ENCODE data around the gene ZNF581. TPM values are rescaled to one million over a fixed set of nuclear protein-coding genes. Genes with fewer than 3 reads are reported as not detected.
A peak's percentile ranks its signal among the peaks of the same experiment; 100 is the strongest.

ZNF581 gene
- total and polyA plus RNA-seq, 5 donors from 2014 or later = 23.7 to 36.6 (median 33.8) TPM

DNA sequence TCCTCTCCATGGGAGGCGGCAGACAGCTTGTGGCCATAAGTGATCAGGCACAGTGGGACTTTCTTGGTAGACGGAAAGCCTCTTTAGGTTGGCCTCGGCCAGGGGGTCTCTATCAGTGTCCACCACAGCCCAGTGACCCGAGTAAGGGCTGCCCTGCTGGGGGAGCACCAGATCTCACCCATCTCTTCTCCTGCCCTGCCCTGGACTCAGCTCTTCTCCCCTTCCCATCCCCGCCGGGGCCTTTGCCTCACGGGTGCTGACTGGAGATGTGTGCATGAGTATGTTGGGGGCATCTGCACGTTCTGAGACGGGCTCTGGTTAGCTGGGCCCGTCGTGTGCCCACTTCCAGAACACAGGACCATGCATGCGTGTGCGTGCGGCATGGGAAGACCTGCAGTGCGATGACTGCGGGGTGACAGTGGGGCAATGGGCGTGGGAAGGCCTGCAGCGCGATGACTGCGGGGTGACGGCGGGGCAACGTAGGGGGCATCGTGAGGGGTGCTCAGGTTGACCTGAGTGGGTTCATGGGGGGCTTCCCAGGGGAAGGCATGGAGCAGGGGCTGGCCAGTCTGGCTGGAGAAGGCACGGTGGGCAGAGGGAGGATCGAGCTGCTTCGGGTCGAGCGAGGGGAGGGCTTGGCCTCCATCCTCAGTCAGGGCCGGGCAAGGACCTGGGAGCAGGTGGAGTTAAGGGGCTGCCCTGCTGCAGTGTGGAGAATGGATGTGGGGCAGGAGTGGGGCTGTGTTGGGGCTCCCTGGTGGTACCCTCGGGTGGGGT is 47.5 kb downstream of the ZNF581 start:
- H3K27ac ChIP-seq (ENCODE audit: insufficient read depth, low read length, poor library complexity, severe bottlenecking) = no peak overlapping the region
- no peaks in the 10 kb centered on the region for H3K27me3 Mint-ChIP-seq
- peaks cover 0 to 13% (median 0%) of the 10 kb centered on the region in 4 donors for H3K4me1 Mint-ChIP-seq
- H3K27me3 ChIP-seq (ENCODE audit: control insufficient read depth, insufficient read depth, low read length) = no peaks in the 10 kb centered on the region
- H3K4me3 Mint-ChIP-seq = no peak overlapping the region
- peaks cover 5% of the 10 kb centered on the region for H3K36me3 Mint-ChIP-seq
- ATAC-seq (ENCODE audit: low read depth in 2 of 2) (no peak), DNase-seq (no peak)
- no peak overlapping the region for H3K27ac Mint-ChIP-seq
- no peaks in the 10 kb centered on the region for H3K4me1 ChIP-seq (ENCODE audit: control insufficient read depth, insufficient read depth, low read length, poor library complexity, severe bottlenecking)
- no peaks in the 10 kb centered on the region for H3K9me3 ChIP-seq (ENCODE audit: control insufficient read depth in 2 of 2, low read length in 2 of 2)
- H3K36me3 ChIP-seq (ENCODE audit: control insufficient read depth, insufficient read depth, low read length) = peaks cover 56% of the 10 kb centered on the region
- H3K9me3 Mint-ChIP-seq = no peaks in the 10 kb centered on the region
- H3K4me3 ChIP-seq (ENCODE audit: low read depth, low read length) = no peak overlapping the region

DNA sequence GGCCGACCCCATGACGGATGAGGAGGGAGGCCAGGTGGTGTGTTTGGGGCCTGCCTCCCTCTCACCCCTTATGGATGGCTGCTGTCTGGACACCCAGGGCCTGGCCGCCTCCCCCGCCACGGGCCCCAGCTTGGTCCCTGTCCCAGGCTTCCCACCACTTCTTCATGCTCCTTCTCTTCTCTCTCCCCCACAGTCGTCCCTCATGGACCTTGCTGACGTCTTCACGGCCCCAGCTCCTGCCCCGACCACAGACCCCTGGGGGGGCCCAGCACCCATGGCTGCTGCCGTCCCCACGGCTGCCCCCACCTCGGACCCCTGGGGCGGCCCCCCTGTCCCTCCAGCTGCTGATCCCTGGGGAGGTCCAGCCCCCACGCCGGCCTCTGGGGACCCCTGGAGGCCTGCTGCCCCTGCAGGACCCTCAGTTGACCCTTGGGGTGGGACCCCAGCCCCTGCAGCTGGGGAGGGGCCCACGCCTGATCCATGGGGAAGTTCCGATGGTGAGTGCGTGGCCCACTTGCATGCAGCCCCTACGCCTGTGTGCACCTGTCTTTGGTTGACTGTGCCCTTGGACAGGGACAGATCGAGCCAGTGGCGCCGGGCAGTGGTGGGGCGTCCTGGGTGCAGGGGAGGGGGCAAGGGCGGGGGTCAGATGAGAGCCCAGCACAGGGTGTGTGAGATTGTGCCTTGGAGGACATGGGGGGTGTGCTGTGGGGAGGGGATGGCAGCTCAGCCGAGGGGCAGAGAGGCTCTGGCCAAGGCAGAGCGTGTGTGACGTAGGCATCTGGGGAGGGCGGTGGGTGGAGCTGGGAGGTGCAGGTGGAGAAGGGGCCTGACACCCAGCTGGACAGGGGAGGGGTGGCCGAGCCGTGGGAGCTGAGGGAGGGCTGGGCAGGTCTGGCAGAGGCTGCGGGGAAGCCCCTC is 48.4 kb downstream of the ZNF581 start:
- DNase-seq (no peak), ATAC-seq (ENCODE audit: low read depth in 2 of 2) (no peak)
- peaks cover 0 to 7% (median 0%) of the 10 kb centered on the region in 4 donors for H3K4me1 Mint-ChIP-seq
- no peak overlapping the region for H3K4me3 Mint-ChIP-seq
- no peaks in the 10 kb centered on the region for H3K9me3 ChIP-seq (ENCODE audit: control insufficient read depth in 2 of 2, low read length in 2 of 2)
- no peaks in the 10 kb centered on the region for H3K4me1 ChIP-seq (ENCODE audit: control insufficient read depth, insufficient read depth, low read length, poor library complexity, severe bottlenecking)
- H3K9me3 Mint-ChIP-seq = no peaks in the 10 kb centered on the region
- H3K4me3 ChIP-seq (ENCODE audit: low read depth, low read length) = no peak overlapping the region
- no peak overlapping the region for H3K27ac ChIP-seq (ENCODE audit: insufficient read depth, low read length, poor library complexity, severe bottlenecking)
- peaks cover 54% of the 10 kb centered on the region for H3K36me3 ChIP-seq (ENCODE audit: control insufficient read depth, insufficient read depth, low read length)
- H3K27me3 Mint-ChIP-seq = no peaks in the 10 kb centered on the region
- no peaks in the 10 kb centered on the region for H3K27me3 ChIP-seq (ENCODE audit: control insufficient read depth, insufficient read depth, low read length)
- no peak overlapping the region for H3K27ac Mint-ChIP-seq
- peaks cover 5% of the 10 kb centered on the region for H3K36me3 Mint-ChIP-seq

DNA sequence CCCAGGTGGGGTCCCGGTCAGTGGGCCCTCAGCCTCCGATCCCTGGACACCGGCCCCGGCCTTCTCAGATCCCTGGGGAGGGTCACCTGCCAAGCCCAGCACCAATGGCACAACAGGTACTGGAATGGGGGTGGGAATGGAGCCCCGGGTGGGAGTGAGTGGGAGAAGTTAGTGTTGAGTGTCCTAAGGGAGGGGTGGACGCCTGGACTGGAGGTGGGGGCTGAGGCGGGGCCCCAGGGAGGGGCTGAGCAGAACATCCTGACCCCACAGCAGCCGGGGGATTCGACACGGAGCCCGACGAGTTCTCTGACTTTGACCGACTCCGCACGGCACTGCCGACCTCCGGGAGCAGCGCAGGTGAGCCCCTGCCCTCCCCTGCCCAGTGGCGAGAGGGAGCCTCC is 49.2 kb downstream of the ZNF581 start:
- H3K4me1 ChIP-seq (ENCODE audit: control insufficient read depth, insufficient read depth, low read length, poor library complexity, severe bottlenecking) = no peaks in the 10 kb centered on the region
- H3K36me3 Mint-ChIP-seq = peaks cover 9% of the 10 kb centered on the region
- H3K36me3 ChIP-seq (ENCODE audit: control insufficient read depth, insufficient read depth, low read length) = peaks cover 51% of the 10 kb centered on the region
- DNase-seq (no peak), ATAC-seq (ENCODE audit: low read depth in 2 of 2) (no peak)
- H3K27me3 ChIP-seq (ENCODE audit: control insufficient read depth, insufficient read depth, low read length) = no peaks in the 10 kb centered on the region
- H3K27ac Mint-ChIP-seq = no peak overlapping the region
- H3K4me1 Mint-ChIP-seq = peaks cover 0 to 7% (median 1%) of the 10 kb centered on the region in 4 donors
- H3K9me3 ChIP-seq (ENCODE audit: control insufficient read depth in 2 of 2, low read length in 2 of 2) = no peaks in the 10 kb centered on the region
- H3K27ac ChIP-seq (ENCODE audit: insufficient read depth, low read length, poor library complexity, severe bottlenecking) = no peak overlapping the region
- H3K4me3 Mint-ChIP-seq = no peak overlapping the region
- no peak overlapping the region for H3K4me3 ChIP-seq (ENCODE audit: low read depth, low read length)
- no peaks in the 10 kb centered on the region for H3K27me3 Mint-ChIP-seq
- H3K9me3 Mint-ChIP-seq = no peaks in the 10 kb centered on the region

DNA sequence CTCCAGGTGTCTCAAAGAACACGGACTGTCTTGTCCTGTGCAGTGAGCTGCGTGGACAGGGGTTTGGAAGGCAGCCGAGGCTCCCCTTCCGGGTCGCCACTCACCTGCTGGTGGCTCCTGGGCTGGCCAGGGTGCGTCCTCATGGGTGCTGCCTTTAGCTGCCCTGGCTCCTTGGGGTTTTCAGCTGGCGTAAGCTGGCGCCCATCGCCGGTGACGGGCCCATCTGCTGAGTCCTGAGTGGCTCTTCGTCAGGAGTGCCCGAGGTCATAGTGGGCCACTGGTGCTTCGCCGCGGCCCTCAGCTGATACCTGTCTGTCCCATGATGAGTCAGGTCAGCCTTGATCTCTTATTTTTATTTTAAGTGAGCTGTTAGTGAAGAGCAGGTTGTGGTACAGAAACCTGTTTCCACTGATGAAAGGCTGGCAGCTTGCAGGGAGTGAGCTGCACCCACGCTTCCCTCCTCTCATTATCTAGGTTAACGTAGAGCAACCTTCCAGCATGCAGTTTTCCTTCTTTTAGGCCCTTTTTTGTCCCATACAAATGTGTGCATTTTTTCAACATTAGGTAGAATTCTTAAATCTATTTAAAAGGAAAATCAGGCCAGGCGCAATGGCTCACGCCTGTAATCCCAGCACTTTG is 50.0 kb downstream of the ZNF581 start:
- H3K36me3 Mint-ChIP-seq = peaks cover 11% of the 10 kb centered on the region
- H3K4me1 Mint-ChIP-seq = peaks cover 0 to 8% (median 0%) of the 10 kb centered on the region in 4 donors
- ATAC-seq (ENCODE audit: low read depth in 2 of 2) = no peak
- no peak overlapping the region for H3K4me3 Mint-ChIP-seq
- Histone ChIP-seq H3K9me3 (ENCODE audit: control insufficient read depth in 2 of 2, low read length in 2 of 2) (no peaks in the 10 kb centered on the region), H3K27me3 (ENCODE audit: control insufficient read depth, insufficient read depth, low read length) (no peaks in the 10 kb centered on the region), H3K36me3 (ENCODE audit: control insufficient read depth, insufficient read depth, low read length) (peaks cover 48% of the 10 kb centered on the region), H3K4me1 (ENCODE audit: control insufficient read depth, insufficient read depth, low read length, poor library complexity, severe bottlenecking) (no peaks in the 10 kb centered on the region), H3K27ac (ENCODE audit: insufficient read depth, low read length, poor library complexity, severe bottlenecking) (no peak overlapping the region), H3K4me3 (ENCODE audit: low read depth, low read length) (no peak overlapping the region)
- H3K27ac Mint-ChIP-seq = peak overlapping the region in 1 of 3 donors; percentile 9
- H3K9me3 Mint-ChIP-seq = no peaks in the 10 kb centered on the region
- DNase-seq = no peak
- H3K27me3 Mint-ChIP-seq = no peaks in the 10 kb centered on the region

DNA sequence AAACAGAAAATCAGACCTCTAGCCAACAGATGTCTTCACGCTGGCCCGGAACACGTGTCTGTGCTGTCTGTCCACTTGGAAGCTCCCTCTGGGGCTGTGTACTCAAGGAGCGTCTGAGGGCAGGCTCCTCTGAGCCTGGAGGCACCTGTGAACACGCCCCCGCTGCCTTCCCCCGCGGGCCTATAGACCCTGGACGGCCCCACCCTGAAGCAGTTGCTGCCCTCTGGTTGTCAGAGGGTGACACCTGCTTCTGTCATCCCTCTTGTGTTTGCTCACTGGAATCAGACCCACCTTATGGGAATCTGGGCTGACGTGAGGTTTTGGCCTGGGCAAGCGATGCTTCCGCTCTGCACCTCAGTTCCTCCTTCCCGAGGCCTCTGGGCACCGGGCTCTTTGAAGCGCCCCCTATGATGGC is 50.8 kb downstream of the ZNF581 start:
- Histone ChIP-seq H3K27me3 (ENCODE audit: control insufficient read depth, insufficient read depth, low read length) (no peaks in the 10 kb centered on the region), H3K9me3 (ENCODE audit: control insufficient read depth in 2 of 2, low read length in 2 of 2) (no peaks in the 10 kb centered on the region), H3K27ac (ENCODE audit: insufficient read depth, low read length, poor library complexity, severe bottlenecking) (no peak overlapping the region), H3K4me1 (ENCODE audit: control insufficient read depth, insufficient read depth, low read length, poor library complexity, severe bottlenecking) (no peaks in the 10 kb centered on the region), H3K4me3 (ENCODE audit: low read depth, low read length) (no peak overlapping the region), H3K36me3 (ENCODE audit: control insufficient read depth, insufficient read depth, low read length) (peaks cover 42% of the 10 kb centered on the region)
- Mint-ChIP-seq H3K36me3 (peaks cover 17% of the 10 kb centered on the region), H3K9me3 (no peaks in the 10 kb centered on the region), H3K27ac (no peak overlapping the region), H3K27me3 (no peaks in the 10 kb centered on the region), H3K4me3 (no peak overlapping the region), H3K4me1 (peaks cover 0 to 8% (median 0%) of the 10 kb centered on the region in 4 donors)
- DNase-seq = no peak
- no peak for ATAC-seq (ENCODE audit: low read depth in 2 of 2)

DNA sequence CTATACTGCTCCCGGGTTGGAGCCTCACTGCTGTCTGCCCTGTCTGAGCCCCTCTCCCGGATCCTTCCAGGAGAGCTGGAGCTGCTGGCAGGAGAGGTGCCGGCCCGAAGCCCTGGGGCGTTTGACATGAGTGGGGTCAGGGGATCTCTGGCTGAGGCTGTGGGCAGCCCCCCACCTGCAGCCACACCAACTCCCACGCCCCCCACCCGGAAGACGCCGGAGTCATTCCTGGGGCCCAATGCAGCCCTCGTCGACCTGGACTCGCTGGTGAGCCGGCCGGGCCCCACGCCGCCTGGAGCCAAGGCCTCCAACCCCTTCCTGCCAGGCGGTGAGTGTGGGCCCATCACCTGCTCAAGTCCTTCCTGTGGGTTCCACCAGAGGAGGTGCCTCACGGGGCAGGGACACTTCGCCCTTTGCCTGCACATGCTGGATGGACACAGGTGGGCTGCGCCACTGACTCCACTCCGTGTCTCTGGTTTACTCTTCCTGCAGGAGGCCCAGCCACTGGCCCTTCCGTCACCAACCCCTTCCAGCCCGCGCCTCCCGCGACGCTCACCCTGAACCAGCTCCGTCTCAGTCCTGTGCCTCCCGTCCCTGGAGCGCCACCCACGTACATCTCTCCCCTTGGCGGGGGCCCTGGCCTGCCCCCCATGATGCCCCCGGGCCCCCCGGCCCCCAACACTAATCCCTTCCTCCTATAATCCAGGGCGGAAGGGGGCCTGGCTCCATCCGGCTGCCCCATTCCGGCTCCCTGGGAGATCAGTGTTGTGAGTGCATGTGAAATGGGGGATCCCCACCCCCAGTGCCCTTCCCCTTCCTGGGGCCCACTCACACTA is 51.4 kb downstream of the ZNF581 start:
- H3K4me1 ChIP-seq (ENCODE audit: control insufficient read depth, insufficient read depth, low read length, poor library complexity, severe bottlenecking) = no peaks in the 10 kb centered on the region
- no peak overlapping the region for H3K4me3 ChIP-seq (ENCODE audit: low read depth, low read length)
- no peaks in the 10 kb centered on the region for H3K27me3 Mint-ChIP-seq
- H3K36me3 ChIP-seq (ENCODE audit: control insufficient read depth, insufficient read depth, low read length) = peaks cover 41% of the 10 kb centered on the region
- H3K27me3 ChIP-seq (ENCODE audit: control insufficient read depth, insufficient read depth, low read length) = no peaks in the 10 kb centered on the region
- no peak overlapping the region for H3K27ac ChIP-seq (ENCODE audit: insufficient read depth, low read length, poor library complexity, severe bottlenecking)
- DNase-seq = no peak
- peaks cover 12% of the 10 kb centered on the region for H3K36me3 Mint-ChIP-seq
- H3K9me3 Mint-ChIP-seq = no peaks in the 10 kb centered on the region
- peaks cover 0 to 8% (median 0%) of the 10 kb centered on the region in 4 donors for H3K4me1 Mint-ChIP-seq
- no peaks in the 10 kb centered on the region for H3K9me3 ChIP-seq (ENCODE audit: control insufficient read depth in 2 of 2, low read length in 2 of 2)
- H3K4me3 Mint-ChIP-seq = no peak overlapping the region
- no peak overlapping the region for H3K27ac Mint-ChIP-seq
- ATAC-seq (ENCODE audit: low read depth in 2 of 2) = no peak
